ENCODE results near the gene C6orf136.

C6orf136 gene

DNA sequence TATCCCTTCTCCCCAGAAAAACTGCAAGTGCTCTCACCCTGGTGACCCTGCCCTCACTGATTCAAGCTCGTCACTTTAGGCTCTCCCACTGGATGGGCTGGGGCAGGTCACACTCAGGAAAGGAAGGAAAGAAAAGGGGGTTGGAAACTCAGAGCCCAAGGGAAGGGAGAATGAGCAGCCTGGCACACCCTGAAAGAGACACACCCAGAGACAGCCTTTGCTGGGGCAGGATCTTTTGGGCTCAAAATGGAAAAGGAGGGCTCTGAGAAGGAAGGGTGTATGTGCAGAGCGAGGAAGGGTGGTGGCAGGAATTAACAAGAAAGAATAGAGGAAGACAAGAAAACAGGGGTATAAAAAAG lies 37.0 kb downstream of the C6orf136 start:
- H3K4me3 ChIP-seq (ENCODE audit: low read length) = peak overlapping the region; percentile 94
- TF ChIP-seq ZNF274 (IDR thresholded peaks at IDR 0.05; ENCODE audit: low read depth, low read length) = no peak

DNA sequence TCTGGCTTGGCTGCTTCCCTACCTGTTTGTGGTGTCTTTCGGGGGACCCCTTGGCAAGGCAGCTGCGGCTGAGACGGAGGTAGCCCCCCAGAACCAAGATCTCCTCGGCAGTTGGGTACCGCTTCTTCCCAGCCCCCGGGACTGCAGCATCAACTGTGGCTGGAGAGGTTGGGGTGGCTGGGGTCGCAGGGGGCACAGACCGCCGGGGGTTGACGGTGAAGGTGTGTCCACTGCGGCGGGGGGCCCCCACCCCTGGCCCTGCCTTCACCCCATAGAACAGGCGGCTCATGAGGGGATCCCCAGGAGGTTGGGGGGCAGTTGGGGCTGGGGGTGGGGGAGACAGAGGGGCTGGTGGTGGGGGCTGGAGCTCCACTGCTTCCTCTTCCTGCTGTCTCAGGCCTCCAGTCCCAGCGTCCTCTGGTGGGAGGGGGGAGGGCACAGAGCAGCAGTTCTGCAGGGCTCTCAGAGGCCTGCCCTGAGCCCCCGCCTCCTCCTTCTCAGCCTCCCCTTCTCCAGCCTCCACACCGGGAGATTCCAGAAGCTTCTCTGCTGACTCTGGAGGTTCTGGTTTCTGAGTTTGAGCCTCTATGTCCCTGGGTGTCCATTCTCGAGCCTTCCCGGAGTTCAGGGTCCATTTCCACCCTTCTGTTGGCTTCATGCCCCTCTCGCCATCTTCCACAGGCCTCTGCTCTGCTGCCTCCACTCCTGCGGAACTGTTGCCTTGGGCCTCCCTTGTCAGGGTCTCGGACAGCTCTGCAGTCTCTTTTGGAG lies 37.6 kb downstream of the C6orf136 start:
- no peak for TF ChIP-seq ZNF274 (IDR thresholded peaks at IDR 0.05; ENCODE audit: low read depth, low read length)
- H3K4me3 ChIP-seq (ENCODE audit: low read length) = peak overlapping the region; percentile 94

GRCh38 chr6:30685157-30686008 lies 38.5 kb downstream of the C6orf136 start:
- TF ChIP-seq ZNF274 (IDR thresholded peaks at IDR 0.05; ENCODE audit: low read depth, low read length) = no peak
- peak overlapping the region; percentile 94 for H3K4me3 ChIP-seq (ENCODE audit: low read length)

DNA sequence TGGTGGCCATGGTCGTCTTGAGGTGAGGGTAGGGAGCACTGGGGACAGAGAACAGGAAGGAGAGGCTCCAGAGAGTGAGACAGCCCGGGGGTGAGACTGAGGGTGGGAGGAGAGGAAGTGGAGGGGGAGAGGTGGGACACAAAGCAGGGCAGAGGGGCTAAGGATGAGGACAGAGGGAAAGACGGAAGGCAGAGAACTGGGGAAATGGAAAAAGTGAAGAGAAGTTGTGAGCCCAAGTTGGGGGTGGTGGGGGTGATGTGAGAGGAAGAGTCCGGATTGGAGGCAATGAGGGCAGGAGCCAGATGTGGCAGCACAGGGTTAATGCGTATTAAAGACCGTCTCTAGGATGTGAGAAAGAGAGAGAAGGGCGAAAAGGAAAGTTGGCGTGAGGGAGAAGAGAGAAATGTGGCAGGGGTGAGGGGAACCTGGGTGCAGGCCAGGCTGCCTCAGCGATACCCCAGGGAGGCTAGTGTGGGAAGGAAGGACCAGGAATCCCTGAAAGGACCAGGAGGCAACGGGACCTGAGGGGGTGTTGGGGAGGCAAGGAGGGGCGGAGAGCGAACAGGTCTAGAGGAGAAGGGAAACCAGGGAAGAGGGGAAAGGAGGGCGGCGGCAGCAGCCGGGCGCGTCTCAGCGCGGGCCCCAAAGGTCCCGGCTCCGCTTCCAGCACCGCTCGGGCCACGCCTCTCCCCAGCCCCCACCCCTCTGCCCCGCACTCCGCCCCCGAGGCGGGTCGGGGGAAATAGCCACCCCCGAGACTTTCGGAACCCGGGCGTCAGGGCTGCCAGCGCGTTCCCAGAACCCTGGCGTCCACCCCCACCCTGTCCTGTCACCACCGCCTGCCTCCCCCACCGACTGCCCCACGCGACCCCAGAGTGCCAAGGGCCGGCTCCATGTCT lies 39.3 kb downstream of the C6orf136 start, which contains the start of gene PPP1R18:
PPP1R18 (minus strand) TSS at position 637 of the 899 bp plus-strand sequence; CDS start at position 10, 627 bp downstream.
- H3K4me3 ChIP-seq (ENCODE audit: low read length) = peak within 1 kb of the TSS; percentile 94
- no peak for TF ChIP-seq ZNF274 (IDR thresholded peaks at IDR 0.05; ENCODE audit: low read depth, low read length)

GRCh38 chr6:30686908-30687658 lies 40.1 kb downstream of the C6orf136 start:
- peak overlapping the region; percentile 94 for H3K4me3 ChIP-seq (ENCODE audit: low read length)
- no peak for TF ChIP-seq ZNF274 (IDR thresholded peaks at IDR 0.05; ENCODE audit: low read depth, low read length)

DNA sequence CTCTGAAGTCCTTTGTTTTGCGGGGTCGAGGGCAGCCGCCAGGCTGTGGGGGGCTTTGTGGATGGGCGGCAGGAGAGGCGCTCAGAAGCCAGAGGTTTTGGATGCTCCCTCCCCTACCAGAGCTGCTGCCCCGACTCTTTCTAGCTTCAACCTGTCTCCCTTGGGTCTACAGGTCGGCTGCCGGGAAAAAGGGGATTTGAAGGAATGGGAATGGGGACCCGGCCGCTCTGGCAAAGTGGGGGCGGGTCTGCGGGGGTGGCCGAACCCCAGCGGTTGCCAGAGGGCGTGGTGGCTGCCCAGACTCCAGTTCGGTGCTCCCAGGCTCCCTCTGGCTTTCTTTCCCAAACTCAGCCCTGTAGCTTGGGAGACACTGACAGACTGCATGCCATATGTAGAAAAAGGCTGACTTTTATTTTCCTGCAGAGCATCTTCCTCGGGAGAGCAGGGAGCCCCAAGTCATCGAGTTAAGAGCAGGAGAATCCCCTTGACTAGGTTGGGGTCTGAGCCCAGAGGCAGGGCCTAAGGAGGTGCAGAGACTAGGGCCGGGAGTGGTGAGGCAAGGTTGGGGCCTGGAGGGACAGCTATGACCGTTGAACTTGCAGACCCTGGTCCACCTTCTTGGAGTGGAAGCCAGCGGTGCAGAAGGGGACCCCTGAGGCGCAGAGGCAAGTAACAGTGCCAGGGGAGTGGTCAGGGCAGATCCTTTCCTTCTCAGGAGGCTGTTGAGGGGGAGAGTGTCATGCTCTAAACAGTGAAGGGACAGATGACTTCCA lies 40.9 kb downstream of the C6orf136 start:
- TF ChIP-seq ZNF274 (IDR thresholded peaks at IDR 0.05; ENCODE audit: low read depth, low read length) = no peak
- peak overlapping the region; percentile 94 for H3K4me3 ChIP-seq (ENCODE audit: low read length)

GRCh38 chr6:30688569-30688968 lies 41.6 kb downstream of the C6orf136 start:
- peak overlapping the region; percentile 94; the same call in 1 of the 2 replicates for H3K4me3 ChIP-seq (ENCODE audit: low read length)
- no peak for TF ChIP-seq ZNF274 (IDR thresholded peaks at IDR 0.05; ENCODE audit: low read depth, low read length)

- peak overlapping the region; percentile 94; the same call in 1 of the 2 replicates for H3K4me3 ChIP-seq (ENCODE audit: low read length)
- TF ChIP-seq ZNF274 (IDR thresholded peaks at IDR 0.05; ENCODE audit: low read depth, low read length) = no peak
Measured at GRCh38 chr6:30689022-30689865, 42.3 kb downstream of the C6orf136 start.

DNA sequence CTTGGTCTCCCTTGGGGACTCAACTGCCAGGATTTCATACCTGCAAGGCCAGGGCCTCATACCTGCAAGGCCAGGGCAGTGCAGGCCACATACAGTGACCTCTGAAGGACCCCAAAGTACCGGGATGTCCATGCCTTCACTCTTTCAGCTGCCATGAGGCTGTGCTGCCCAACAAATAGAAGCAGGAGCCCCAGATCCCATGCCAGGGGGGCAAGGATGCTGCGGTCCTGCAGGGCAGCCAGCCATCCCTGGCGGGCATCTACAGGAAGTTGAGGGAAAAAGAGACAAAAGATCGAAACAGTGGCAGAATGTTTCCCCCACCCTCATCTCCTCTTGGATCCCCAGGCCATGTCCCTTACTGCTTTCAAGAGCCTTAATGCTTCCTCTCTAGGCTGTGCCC lies 43.1 kb downstream of the C6orf136 start:
- no peak for TF ChIP-seq ZNF274 (IDR thresholded peaks at IDR 0.05; ENCODE audit: low read depth, low read length)
- peak overlapping the region; percentile 94 for H3K4me3 ChIP-seq (ENCODE audit: low read length)

DNA sequence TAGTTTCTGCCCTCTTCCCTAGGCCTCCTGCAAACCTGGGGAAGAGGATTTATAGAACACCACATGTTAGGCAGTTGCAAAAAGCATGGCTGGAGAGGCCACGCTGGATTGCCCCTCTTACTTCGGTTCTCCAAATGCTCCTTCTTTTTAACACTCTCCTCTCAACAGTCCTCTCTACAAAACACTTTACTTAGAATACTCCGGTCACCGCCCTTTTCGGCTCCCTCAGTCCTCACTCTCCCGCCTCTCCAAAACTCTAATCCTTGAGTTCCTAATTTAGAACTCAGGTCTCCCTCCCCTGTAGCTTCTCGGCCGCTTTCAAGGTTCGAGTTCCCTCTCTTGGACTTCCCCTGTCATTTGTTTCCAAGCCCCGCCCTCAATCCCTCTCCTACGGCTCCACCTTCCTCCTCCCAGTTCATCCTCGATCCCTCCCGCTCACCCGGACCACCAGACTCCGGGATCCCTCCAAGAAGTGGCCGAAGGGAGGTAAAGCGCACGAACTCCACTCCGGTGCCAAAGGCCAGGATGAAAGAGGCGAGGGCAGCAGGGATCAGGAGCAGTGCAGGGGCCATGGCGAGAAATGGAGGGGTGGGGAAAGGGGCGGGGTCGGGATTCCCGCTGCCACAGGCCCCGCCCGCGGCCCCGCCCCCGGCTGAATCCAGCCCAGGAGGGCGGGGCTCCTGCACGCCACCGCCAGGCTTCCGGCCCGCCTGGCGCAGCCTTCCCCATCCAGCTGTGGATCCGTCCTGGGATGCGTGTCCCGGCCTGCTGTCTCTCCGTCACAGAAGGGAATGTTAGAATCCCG lies 43.7 kb downstream of the C6orf136 start, which contains the start of gene NRM:
NRM (minus strand) TSS at position 582 of the 805 bp plus-strand sequence; CDS start at position 572, 10 bp downstream.
- TF ChIP-seq ZNF274 (IDR thresholded peaks at IDR 0.05; ENCODE audit: low read depth, low read length) = no peak
- peak within 1 kb of the TSS; percentile 94 for H3K4me3 ChIP-seq (ENCODE audit: low read length)

Measured in GM08714 (cell line).